GM19328 (cell line): Measurements from ENCODE around the gene RPL19.
"Not testable (repeated sequence)": the region's sequence is repeated elsewhere in the genome, so short reads cannot be mapped to it uniquely, and the experiment has no call there.

Experiments used
- ATAC-seq: cut with Tn5 transposase; IDR thresholded peaks from one replicate; pipeline ENCODE4 v1.9.1; 2021; ENCODE audit warnings: mild to moderate bottlenecking, moderate library complexity; ENCODE audit not compliant: unreplicated experiment

Gene RPL19

DNA sequence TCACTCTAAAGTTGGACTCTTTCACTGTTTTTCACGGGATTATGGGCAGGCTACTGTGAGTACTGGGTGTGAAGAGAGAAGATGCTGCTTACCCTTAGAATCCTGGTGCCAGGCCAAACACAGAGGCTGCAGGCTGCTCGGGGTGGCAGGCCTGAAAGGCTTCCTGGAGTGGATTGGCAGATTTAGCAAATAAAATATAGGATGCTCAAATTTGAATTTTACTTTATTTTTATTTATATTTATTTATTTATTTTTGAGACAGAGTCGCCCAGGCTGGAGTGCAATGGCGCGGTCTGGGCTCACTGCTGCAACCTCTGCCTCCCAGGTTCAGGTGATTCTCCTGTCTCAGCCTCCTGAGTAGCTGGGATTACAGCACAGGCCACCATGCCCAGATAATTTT lies 40.5 kb downstream of the RPL19 start:
- no peak for ATAC-seq

DNA sequence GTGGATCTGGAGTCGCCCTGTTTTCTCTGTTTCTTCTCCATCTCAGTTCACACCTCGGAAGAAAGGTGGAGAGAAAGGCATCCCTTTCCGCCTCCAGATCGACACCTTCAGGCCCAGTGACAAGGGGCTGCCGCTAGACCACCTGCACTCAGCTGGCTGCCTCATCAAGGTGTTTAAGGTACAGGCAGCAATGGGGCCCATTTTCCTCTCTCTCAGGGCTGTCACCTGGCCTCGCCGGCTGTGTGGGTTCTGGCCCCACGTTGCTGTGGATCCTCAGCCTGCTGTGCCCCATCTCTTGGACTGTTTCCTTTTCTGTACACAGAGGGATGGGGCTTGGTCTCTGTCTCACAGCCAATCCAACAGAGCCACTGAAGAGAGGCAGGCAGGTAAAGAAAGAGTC lies 43.1 kb downstream of the RPL19 start:
- no peak for ATAC-seq

DNA sequence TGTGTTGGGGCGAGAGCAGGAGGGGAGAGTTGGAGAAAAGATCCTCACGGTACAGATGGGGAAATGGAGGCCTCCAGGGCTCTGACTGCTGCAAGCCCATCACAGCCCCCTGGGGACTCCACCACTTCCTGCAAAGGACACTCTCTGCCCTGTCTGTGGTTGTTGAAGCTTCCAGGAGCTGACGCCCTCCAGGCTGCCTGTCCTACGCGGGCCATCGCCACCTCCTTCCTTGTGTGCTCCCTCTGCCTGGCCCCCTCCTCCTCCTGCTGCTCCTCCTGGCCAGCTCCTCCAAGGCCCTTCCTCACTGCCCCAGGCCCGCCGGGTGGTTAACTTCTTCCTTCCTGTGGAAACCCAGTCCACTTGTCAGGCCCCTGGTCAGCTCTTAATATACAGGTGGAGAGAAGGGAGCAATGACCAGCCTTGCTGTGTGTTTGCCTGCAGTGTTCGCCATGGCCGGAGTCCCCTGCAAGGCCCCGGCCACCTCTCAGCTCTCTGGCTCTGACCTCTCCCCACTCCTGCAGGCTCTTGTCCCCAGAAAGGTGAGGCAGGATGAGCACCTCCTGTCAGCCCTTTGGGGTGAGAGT lies 44.0 kb downstream of the RPL19 start:
- ATAC-seq: no peak

DNA sequence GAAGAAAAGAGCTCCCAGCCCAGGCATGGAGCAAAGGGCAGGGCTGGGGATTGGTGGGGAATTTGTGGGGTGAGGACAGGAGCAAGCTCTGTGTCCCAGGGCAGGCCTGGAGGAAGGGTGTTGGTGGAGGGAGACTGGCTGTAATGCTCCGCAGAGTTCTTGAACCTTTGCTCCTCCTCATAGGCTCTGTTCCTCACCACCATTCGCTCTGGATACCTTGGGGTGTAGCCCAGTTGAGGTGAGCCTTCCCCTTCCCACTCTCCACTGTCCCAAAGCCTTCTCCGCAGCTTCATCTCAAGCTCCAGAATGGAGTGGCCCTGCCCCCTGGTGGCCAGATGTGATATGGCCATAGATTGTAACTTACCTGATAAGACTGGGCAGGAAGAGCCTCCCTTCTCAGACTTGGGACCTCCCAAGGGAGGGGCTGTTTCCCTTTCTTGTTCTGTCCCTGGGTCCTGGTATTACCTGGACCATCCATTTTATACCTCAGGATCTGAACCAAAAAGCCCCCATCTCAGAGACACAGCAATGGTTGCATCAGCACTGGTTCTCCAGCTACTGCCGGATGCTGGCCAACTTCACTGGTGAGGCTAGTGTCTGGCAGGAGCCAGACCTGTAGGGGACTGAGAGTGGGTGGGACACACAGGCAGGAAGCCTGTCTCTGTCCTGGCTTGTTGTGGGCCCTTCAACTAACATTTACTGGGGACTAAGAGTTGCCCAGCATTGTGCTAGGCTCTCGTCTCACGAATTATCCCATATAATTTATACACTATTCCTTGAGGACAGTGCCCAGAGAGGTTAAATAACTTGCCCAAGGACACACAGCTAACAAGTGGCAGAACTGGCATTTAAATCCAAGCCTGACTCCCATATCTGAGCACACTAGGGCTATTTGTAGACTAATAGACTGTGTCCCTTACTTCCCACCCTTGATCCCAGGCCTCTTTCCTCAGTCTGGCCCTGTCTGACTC lies 44.8 kb downstream of the RPL19 start:
- no peak for ATAC-seq

DNA sequence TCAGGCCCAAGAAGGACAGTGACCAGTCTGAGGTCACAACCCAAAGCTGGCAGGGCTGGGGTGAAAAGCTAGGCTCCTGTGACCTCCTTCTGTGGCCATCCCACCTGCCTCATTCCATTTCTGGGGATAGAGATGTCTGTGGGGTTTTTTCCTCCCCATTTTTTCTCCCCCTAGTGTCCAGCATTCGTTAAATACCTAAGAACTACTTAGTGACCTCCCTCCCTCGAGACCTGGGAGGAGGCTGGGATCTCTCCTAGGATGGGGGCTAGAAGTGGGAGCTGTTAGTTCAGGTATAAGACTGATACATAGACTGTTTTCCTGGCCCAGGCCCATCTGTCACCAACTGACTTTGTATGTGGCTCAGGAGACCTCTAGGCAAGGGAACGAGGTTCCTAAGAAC lies 46.2 kb downstream of the RPL19 start:
- ATAC-seq: no peak

DNA sequence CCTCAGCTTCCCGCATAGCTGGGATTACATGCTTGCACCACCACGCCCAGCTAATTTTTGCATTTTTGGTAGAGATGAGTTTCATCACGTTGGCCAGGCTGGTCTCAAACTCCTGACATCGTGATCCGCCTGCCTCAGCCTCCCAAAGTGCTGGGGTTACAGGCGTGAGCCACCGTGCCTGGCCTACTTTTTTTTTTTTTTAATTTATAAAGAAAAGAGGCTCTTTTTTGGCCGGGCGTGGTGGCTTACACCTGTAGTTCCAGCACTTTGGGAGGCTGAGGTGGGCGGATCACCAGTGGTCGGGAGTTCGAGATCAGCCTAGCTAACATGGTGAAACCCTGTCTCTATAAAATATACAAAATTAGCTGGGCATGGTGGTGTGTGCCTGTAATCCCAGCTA lies 50.0 kb downstream of the RPL19 start:
- ATAC-seq: not testable (repeated sequence)

DNA sequence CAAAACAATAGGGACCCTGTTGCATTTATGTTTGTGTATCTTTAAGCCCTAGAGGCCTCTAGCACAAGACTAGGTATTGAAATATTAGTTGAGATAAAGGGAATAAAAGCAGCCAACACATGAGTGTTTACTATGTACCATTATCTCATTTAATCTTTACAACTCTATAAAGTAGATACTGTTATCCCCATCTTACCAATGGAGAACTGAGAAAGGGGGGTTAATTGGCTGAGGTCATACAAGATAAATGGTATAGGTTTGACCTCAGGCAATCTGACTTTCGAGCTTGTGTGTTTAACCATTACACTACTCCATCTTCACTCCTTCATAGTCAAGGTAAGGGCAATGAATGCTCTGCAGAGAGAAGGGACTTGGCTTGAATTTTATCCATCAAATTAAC lies 51.9 kb downstream of the RPL19 start:
- no peak for ATAC-seq

DNA sequence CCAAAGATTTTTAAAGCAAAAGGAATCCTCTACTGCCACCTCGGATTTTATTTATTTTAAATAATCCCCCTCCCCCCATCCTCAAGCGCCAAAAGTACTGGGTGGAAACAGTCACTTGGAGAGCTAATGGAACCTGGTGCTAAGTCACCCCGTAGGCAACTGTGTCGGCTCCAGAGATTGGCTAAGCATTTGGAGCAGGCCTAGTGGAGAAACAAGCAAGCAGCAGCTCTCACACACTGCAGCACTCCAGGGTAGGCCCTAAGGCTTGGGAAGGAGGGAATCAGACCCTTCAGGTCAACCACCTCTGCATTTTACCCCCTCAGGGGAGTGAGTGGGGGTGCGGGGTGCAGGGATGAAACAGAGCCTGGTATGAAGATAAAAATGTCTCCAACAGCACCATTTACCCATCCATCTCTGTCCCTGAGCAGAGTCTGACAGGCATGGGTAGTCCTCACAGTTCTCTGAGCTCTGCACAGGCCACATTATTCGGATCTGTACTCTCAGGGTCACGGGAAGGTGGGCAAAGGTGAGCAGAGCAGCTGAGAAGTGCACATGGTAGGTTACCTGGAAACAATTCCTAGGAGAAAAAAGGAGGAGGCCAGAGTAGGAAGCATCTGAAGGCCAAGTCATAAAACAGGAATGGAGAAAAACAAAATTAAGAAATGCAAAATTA lies 52.8 kb downstream of the RPL19 start:
- no peak for ATAC-seq
